GM12873 (cell line): ENCODE results near the gene SPATA3.

ENCODE experiments used
- CTCF ChIP-seq: IDR thresholded peaks from 2 replicates; pipeline ENCODE4 v1.5.1; 2012; ENCODE audit warnings: low read depth, mild to moderate bottlenecking, moderate library complexity, low read length, control low read depth; ENCODE audit not compliant: insufficient read depth; ENCODE audit errors: missing control alignments

Gene SPATA3

GRCh38 chr2:230995821-230996220 is at the start of gene SPATA3:
Gene SPATA3, plus strand, starts transcription at chr2:230996121. Its CDS starts 113 bp downstream, at chr2:230996234.
- TF ChIP-seq CTCF, result no peak

GRCh38 chr2:230946429-230947234 is 49.3 kb upstream of the SPATA3 start:
- no peak for TF ChIP-seq CTCF

DNA sequence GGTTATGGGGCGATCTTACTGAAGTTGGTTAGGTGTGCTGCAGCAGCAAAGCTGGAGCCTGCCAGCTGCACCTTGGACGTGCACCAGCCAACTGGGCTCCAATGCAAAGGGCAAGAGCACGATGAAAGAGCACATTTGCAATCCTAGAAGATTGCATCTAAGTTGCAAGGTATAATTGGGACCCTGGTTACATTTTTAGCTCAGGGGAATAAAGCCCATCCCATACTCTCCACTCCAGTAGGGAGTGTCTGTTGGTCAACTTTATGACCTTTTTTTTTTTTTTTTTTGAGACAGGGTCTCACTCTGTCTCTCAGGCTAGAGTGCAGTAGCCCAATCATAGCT is 48.7 kb upstream of the SPATA3 start:
- TF ChIP-seq CTCF, result no peak

GRCh38 chr2:230947908-230948365 is 48.0 kb upstream of the SPATA3 start:
- no peak for TF ChIP-seq CTCF

DNA sequence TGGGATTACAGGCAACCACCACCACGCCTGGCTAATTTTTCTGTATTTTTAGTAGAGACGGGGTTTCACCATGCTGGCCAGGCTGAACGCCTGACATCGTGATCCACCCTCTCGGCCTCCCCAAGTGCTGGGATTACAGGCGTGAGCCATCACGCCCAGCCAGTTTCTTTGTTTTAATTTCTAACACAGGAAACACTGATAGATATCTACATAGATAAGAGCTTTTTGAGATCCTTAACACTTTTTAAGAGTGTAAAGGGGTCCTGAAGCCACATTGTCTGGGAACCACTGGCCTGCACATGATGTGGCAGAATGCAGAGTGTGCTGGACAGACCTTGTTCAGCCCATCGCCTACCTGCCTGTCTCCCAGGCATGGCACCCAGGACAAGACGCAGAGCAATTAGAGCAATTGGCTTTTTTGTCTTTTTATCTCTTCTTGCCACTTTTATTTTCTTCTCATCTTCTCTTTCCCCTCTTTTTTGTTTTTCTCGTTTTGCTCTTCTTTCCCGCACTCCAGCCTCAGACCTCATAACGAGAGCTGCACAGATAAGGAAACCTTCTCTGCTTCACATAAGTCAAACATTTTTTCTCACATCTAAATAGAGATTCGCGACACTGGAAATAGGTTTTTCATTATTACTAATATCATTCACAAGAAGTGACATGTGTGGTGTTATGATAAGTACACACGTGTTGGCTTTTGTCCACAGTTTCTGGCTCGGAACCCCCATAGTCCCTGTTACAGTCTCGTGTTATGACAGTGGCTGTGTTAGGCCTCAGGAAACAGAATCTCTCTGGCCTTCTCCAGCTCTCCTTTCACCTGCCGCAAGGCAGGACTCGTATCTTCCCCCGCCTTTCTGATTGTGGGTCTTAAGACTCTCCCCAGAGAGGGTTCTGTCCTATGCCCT is 45.7 kb upstream of the SPATA3 start:
- TF ChIP-seq CTCF, result no peak

- no peak for TF ChIP-seq CTCF
Measured at GRCh38 chr2:230950874-230951339, 45.0 kb upstream of the SPATA3 start.

GRCh38 chr2:230951396-230951795 is 44.5 kb upstream of the SPATA3 start:
- no peak for TF ChIP-seq CTCF
